GM21423 (cell line): ENCODE results near the gene ODAM.
A peak's percentile ranks its signal among the peaks of the same experiment; 100 is the strongest.
"Not testable (repeated sequence)": the region's sequence is repeated elsewhere in the genome, so short reads cannot be mapped to it uniquely, and the experiment has no call there.

Experiments
- ATAC-seq: cut with Tn5 transposase; IDR thresholded peaks from one replicate; pipeline ENCODE4 v1.9.1; 2021; ENCODE audit warnings: mild to moderate bottlenecking, moderate library complexity; ENCODE audit not compliant: unreplicated experiment

Gene ODAM

GRCh38 chr4:70195425-70195824, at the start of gene ODAM:
Gene ODAM (plus strand): TSS chr4:70195725. CDS start chr4:70196544, 819 bp downstream.
- no peak for ATAC-seq

GRCh38 chr4:70151271-70151670, 44.3 kb upstream of the ODAM start:
- ATAC-seq = no peak

- ATAC-seq = no peak
Measured at GRCh38 chr4:70152088-70152487, 43.4 kb upstream of the ODAM start.

GRCh38 chr4:70153937-70154336, 41.6 kb upstream of the ODAM start, which contains the start of gene PRR27:
Gene PRR27 (plus strand): TSS chr4:70154237. CDS start chr4:70154376, 139 bp downstream.
- ATAC-seq = no peak

GRCh38 chr4:70158576-70158975, 36.9 kb upstream of the ODAM start:
- ATAC-seq = no peak

- ATAC-seq = no peak
Measured at GRCh38 chr4:70177090-70177489, 18.4 kb upstream of the ODAM start.

- ATAC-seq = no peak
Measured at GRCh38 chr4:70178075-70178660, 17.4 kb upstream of the ODAM start.

GRCh38 chr4:70179811-70180210, 15.7 kb upstream of the ODAM start:
- no peak for ATAC-seq

- ATAC-seq = no peak
Measured at GRCh38 chr4:70181864-70182263, 13.7 kb upstream of the ODAM start.

GRCh38 chr4:70182517-70183167, 12.9 kb upstream of the ODAM start:
- ATAC-seq = no peak

GRCh38 chr4:70183168-70183939, 12.2 kb upstream of the ODAM start:
- peak; percentile 85 for ATAC-seq

- no peak for ATAC-seq
Measured at GRCh38 chr4:70183940-70184246, 11.6 kb upstream of the ODAM start.

- ATAC-seq = no peak
Measured at GRCh38 chr4:70187216-70187615, 8.3 kb upstream of the ODAM start.

GRCh38 chr4:70190579-70190978, 4.9 kb upstream of the ODAM start:
- no peak for ATAC-seq

GRCh38 chr4:70191647-70192046, 3.9 kb upstream of the ODAM start:
- no peak for ATAC-seq

- no peak for ATAC-seq
Measured at GRCh38 chr4:70192895-70193294, 2.6 kb upstream of the ODAM start.

GRCh38 chr4:70196857-70197256, 1.3 kb downstream of the ODAM start:
- ATAC-seq = no peak

GRCh38 chr4:70197842-70198241, 2.3 kb downstream of the ODAM start:
- no peak for ATAC-seq

GRCh38 chr4:70203601-70204000, 8.1 kb downstream of the ODAM start:
- ATAC-seq = no peak

GRCh38 chr4:70212752-70213151, 17.2 kb downstream of the ODAM start:
- not testable (repeated sequence) for ATAC-seq

- not testable (repeated sequence) for ATAC-seq
Measured at GRCh38 chr4:70216109-70216508, 20.6 kb downstream of the ODAM start.

- not testable (repeated sequence) for ATAC-seq
Measured at GRCh38 chr4:70216550-70216949, 21.0 kb downstream of the ODAM start.
